Hepatic stellate cell (primary cell): Measurements from ENCODE around the gene ARHGEF4.
"Not testable (repeated sequence)": the region's sequence is repeated elsewhere in the genome, so short reads cannot be mapped to it uniquely, and the experiment has no call there.

Experiments used
- DNase-seq: peaks from one replicate; pipeline ENCODE4 v3.0.0; 2011; ENCODE audit warnings: low spot score

The ARHGEF4 gene

GRCh38 chr2:130884503-130884902 is 47.8 kb downstream of the ARHGEF4 start:
- no peak for DNase-seq

GRCh38 chr2:130887643-130888042 is 50.9 kb downstream of the ARHGEF4 start:
- DNase-seq, result no peak

GRCh38 chr2:130890941-130891669 is 54.4 kb downstream of the ARHGEF4 start:
- no peak for DNase-seq

GRCh38 chr2:130891966-130892365 is 55.3 kb downstream of the ARHGEF4 start:
- no peak for DNase-seq

- no peak for DNase-seq
Observed at GRCh38 chr2:130892793-130893785, 56.4 kb downstream of the ARHGEF4 start.

- DNase-seq, result no peak
Observed at GRCh38 chr2:130894326-130894942, 57.7 kb downstream of the ARHGEF4 start.

- no peak for DNase-seq
Observed at GRCh38 chr2:130896813-130897212, 60.1 kb downstream of the ARHGEF4 start.

GRCh38 chr2:130898553-130898952 is 61.8 kb downstream of the ARHGEF4 start:
- DNase-seq, result no peak

GRCh38 chr2:130899306-130899705 is 62.6 kb downstream of the ARHGEF4 start:
- DNase-seq, result no peak

- DNase-seq, result no peak
Observed at GRCh38 chr2:130901061-130901460, 64.3 kb downstream of the ARHGEF4 start.

GRCh38 chr2:130901626-130902025 is 64.9 kb downstream of the ARHGEF4 start:
- DNase-seq, result not testable (repeated sequence)

GRCh38 chr2:130908832-130909231 is 72.1 kb downstream of the ARHGEF4 start:
- no peak for DNase-seq

- DNase-seq, result no peak
Observed at GRCh38 chr2:130910931-130911330, 74.2 kb downstream of the ARHGEF4 start.

- no peak for DNase-seq
Observed at GRCh38 chr2:130911482-130911881, 74.8 kb downstream of the ARHGEF4 start.

- DNase-seq, result no peak
Observed at GRCh38 chr2:130911996-130912395, 75.3 kb downstream of the ARHGEF4 start.

- DNase-seq, result no peak
Observed at GRCh38 chr2:130912471-130912870, 75.8 kb downstream of the ARHGEF4 start.

GRCh38 chr2:130913891-130914290 is 77.2 kb downstream of the ARHGEF4 start:
- no peak for DNase-seq

- no peak for DNase-seq
Observed at GRCh38 chr2:130915149-130915548, 78.4 kb downstream of the ARHGEF4 start.

GRCh38 chr2:130915595-130916437 is 79.1 kb downstream of the ARHGEF4 start:
- no peak for DNase-seq

GRCh38 chr2:130916438-130916705 is 79.7 kb downstream of the ARHGEF4 start:
- no peak for DNase-seq

GRCh38 chr2:130917006-130917688 is 80.4 kb downstream of the ARHGEF4 start:
- no peak for DNase-seq
